Stimulated activated CD4-positive, alpha-beta T cell treated with anti-CD3 and anti-CD28 coated beads, TNF-alpha, amount 100 ng/mL, for 4 hours (primary cell): ENCODE results near the gene RMI2.
"Not testable (repeated sequence)": the region's sequence is repeated elsewhere in the genome, so short reads cannot be mapped to it uniquely, and the experiment has no call there.

Experiments used
- DNase-seq, 3 experiments: peaks; one replicate each; pipeline ENCODE4 v3.0.0-alpha.2; 2020; ENCODE audit warnings: low read depth in 3 of 3

The RMI2 gene

GRCh38 chr16:11353158-11353557 lies 7.9 kb downstream of the RMI2 start:
- DNase-seq, result no peak

DNA sequence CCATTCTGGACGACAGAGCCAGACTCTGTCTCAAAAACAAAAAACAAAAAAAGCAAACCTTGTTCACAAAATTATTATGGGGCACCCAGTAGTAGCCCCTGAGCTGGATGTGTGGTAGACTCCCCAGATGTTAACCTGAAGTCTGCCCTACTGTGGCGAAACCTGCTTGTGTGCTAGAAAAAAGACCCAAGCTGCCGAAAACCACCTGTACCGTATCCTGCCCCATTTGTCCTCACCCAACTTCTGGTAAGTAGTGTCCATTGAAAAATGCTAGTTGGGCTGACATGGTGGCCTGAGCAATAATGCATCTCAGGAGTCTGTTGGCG lies 9.1 kb downstream of the RMI2 start:
- DNase-seq, result no peak

- peak; percentile 31 to 61 (median 35) for DNase-seq
Observed at GRCh38 chr16:11354733-11355574, 9.7 kb downstream of the RMI2 start.

DNA sequence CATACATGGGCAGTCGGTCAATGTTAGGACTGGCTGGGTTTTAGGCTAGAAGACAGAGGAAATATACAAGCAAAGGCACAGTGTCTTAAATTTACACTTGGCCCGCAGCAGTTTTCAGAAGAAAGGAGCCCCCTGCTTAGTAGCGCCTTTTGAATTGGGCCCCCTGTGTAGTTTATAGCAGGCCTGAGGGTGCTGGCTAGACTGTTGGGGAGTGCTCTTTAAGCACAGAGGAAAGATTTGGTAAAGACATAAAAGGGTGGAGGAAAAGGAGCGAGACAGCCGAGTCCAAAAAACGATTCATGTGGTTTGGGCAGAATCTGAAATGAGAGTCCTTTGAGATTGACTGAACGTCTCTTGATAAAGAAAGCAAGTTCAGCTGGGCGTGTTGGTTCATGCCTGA lies 10.6 kb downstream of the RMI2 start:
- no peak for DNase-seq

- peak; percentile 22 to 41 (median 33) for DNase-seq
Observed at GRCh38 chr16:11356573-11357331, 11.5 kb downstream of the RMI2 start.

GRCh38 chr16:11358531-11358930 lies 13.3 kb downstream of the RMI2 start:
- no peak for DNase-seq

DNA sequence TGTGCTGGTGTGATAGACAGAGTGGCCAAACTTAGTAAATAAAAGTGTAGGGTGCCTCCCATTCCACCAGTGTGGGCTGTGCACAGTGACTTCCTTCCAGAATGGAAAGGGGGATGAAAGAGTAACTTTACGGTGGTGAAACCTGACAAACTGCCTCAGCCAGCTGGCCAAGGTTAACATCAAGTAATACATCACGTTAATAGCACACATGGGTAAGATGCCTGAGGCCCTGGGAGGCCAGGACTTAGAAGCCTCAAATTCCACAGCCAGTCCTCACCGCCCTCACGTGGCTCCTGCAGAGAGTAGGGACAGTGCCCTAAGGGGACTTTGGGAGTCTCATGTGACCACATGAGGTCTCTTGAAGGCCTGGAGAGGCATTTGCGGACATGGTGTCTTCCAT lies 14.1 kb downstream of the RMI2 start:
- DNase-seq, result no peak

GRCh38 chr16:11360641-11361373 lies 15.5 kb downstream of the RMI2 start:
- DNase-seq, result no peak

- no peak for DNase-seq
Observed at GRCh38 chr16:11361701-11362451, 16.6 kb downstream of the RMI2 start.

- no peak for DNase-seq
Observed at GRCh38 chr16:11363927-11364258, 18.6 kb downstream of the RMI2 start.

DNA sequence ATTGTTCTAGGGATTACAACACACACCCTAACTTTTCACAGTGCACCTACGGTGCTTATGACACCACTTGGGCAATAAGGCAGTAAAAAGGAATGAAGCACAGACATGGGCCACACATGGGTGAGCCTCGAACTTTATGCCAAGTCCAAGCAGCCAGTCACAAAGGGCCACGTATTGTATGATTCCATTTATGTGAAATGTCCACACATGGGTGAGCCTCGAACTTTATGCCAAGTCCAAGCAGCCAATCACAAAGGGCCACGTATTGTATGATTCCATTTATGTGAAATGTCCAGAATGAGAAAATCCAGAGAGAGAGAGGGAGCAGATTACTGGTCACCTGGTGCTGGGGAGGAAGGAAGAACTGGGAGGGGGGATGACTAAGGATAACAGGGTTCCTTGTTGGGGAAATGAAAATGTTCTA lies 22.2 kb downstream of the RMI2 start:
- DNase-seq, result no peak

DNA sequence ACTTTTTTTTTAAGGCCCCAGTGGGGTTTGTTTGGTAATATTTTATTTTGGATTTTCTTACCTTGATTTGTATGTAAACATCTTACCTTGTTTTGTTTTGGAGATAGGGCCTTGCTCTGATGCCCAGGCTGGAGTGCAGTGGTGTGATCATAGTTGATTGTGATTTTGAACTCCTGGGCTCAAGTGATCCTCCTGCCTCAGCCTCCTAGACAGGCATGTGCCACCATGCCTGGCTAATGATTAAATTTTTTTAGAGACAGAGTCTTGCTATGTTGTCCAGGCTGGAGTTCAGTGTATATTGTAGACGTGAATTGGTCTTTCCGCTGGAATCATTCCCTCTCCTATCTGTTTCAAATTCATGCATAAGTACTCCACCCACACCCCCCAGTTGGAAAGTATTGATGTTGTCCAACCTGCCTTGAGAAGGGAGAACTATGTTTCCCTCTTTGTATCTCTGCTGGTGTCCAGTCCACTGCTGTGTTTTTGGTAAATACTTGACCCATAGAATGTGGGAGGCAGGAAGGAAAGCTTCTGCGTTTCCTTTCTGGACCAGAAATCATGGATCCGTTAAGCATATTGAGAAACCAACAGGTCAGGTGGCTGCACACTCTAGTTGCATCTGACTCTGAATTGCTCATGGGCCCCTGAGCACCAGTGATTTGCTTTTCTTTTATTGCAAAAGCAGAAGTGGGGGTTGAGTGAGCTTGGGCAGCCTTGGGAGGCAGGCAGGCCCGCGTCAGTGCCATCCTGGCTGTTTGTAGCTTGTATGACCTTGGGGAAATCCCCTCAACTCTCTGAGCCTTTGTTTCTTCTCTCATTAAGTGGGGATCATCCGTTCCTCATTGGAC lies 25.0 kb downstream of the RMI2 start:
- no peak for DNase-seq

- not testable (repeated sequence) for DNase-seq
Observed at GRCh38 chr16:11370932-11371279, 25.6 kb downstream of the RMI2 start.

- no peak for DNase-seq
Observed at GRCh38 chr16:11372073-11372828, 27.0 kb downstream of the RMI2 start.

DNA sequence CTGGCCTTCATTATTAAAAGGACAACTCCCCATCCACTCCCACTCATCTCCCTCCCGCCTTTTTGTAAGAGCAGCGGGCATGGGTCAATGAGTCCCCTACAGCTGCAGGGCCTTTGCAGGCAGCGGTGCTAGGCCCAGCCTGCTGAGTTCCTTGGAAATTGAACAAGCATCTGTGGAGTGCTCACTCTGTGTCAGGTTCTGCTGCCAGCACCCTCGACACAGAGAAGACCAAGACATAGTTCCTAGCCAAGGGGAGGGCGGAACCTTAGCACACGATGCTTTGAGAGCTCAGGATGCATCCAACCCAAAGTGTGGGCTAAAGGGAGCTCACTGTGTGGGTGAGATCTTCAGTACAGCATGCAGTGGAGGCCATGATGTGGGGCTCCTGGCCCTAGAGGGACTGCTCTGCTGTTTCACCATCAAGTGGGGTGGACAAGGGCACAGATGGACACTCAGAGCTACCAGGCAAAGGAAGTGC lies 27.6 kb downstream of the RMI2 start:
- DNase-seq, result no peak

DNA sequence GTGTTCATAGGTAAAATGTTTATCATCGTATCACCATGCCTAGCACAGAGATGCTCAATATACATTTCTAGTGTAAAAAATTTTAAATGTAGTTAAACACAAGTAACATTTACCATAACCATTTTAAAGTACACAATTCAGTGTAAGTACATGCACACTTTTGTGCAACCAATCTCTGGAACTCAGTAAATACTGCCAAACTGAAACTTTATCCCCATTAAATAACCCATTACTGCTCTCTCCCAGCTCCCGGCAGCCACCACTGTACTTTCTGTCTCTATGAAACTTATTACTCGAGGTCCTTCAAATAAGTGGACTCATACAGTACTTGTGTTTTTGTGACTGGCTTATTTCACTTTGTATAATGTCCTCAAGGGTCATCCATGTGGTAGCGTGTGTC lies 29.0 kb downstream of the RMI2 start:
- no peak for DNase-seq

GRCh38 chr16:11377154-11377553 lies 31.9 kb downstream of the RMI2 start:
- no peak for DNase-seq

DNA sequence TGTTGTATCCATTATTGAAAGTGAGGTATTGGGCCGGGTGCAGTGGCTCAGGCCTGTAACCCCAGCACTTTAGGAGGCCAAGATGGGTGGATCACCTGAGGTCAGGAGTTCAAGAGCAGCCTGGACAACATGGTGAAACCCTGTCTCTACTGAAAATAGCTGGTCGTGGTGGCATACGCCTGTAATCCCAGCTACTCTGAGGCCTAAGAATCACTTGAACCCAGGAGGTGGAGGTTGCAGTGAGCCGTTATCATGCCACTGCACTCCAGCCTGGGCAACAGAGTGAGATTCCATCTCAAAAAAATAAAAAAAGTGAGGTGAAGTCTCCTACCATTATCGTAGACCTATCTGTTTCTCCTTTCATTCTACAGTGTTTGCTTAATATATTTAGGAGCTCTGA lies 33.7 kb downstream of the RMI2 start:
- DNase-seq, result not testable (repeated sequence)

GRCh38 chr16:11379420-11379819 lies 34.2 kb downstream of the RMI2 start:
- no peak for DNase-seq

DNA sequence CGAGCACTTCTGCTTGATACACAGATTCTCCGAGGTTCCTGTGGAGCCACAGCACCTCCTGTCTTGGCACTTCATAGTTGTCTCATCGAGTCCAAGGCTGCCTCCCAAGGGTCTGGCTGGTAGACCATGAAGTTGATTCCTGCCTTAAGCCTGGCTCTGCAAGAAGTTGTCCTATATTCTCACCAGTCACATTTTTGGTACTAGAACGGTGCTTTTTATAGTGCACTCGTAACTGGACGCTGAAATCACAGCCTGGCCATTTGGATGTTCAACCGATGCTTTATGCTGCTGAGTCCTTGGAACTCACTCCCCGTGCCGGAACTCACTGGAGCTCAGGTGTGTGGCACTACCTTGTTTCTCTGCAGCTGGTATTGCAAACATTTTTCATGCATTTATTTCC lies 35.6 kb downstream of the RMI2 start:
- DNase-seq, result no peak
